MCF 10A (cell line): ENCODE measurements around the gene SGIP1. TPM values are rescaled to one million over a fixed set of nuclear protein-coding genes. Genes with fewer than 3 reads are reported as not detected.
"Not testable (repeated sequence)": the region's sequence is repeated elsewhere in the genome, so short reads cannot be mapped to it uniquely, and the experiment has no call there.

Experiments
- BruUV-seq: library from RNA; stranded (reverse); fragments of 400-500 nt; replicated peaks from 2 replicates; lab custom pipeline; 2021; lab: Mats Ljungman, UMichigan
- CTCF ChIA-PET: fragments of 300-600 bp; sonication (Branson Sonifier 250); formaldehyde crosslinking; extraction: SDS; loops from one replicate; lab custom pipeline; 2021; ENCODE audit warnings: antibody characterized with exemption, inconsistent platforms; lab: Yijun Ruan, JAX
- POLR2A ChIA-PET: fragments of 300-600, 350-650 bp; sonication (Branson Sonifier 250); formaldehyde crosslinking; extraction: SDS; loops from one replicate; lab custom pipeline; 2020; ENCODE audit warnings: antibody characterized with exemption, inconsistent platforms; lab: Yijun Ruan, JAX
- DNase-seq: peaks from one replicate; pipeline ENCODE4 v3.0.0-alpha.2; 2018; ENCODE audit not compliant: unreplicated experiment
- H3K27ac Mint-ChIP-seq: one replicate; pipeline ENCODE4 v1.8.0; 2022; ENCODE audit warnings: mild to moderate bottlenecking, low read depth, mixed read lengths; ENCODE audit not compliant: unreplicated experiment
- H3K27me3 Mint-ChIP-seq: one replicate; pipeline ENCODE4 v1.8.0; 2022; ENCODE audit warnings: mixed read lengths; ENCODE audit not compliant: insufficient read depth, unreplicated experiment
- H3K36me3 Mint-ChIP-seq: one replicate; pipeline ENCODE4 v1.8.0; 2022; ENCODE audit warnings: mild to moderate bottlenecking, moderate library complexity, mixed read lengths; ENCODE audit not compliant: insufficient read depth, unreplicated experiment
- H3K4me1 Mint-ChIP-seq: one replicate; pipeline ENCODE4 v1.8.0; 2022; ENCODE audit warnings: mixed read lengths; ENCODE audit not compliant: insufficient read depth, unreplicated experiment
- H3K4me3 Mint-ChIP-seq: one replicate; pipeline ENCODE4 v1.8.0; 2022; ENCODE audit warnings: mild to moderate bottlenecking, moderate library complexity, mixed read lengths; ENCODE audit not compliant: unreplicated experiment
- H3K9me3 Mint-ChIP-seq: one replicate; pipeline ENCODE4 v1.8.0; 2022; ENCODE audit warnings: mixed read lengths; ENCODE audit not compliant: unreplicated experiment
- CTCF ChIP-seq: fragments of 200-600 bp; IDR thresholded peaks from one replicate; pipeline ENCODE4 v1.8.0; 2022; ENCODE audit warnings: antibody characterized with exemption, mild to moderate bottlenecking; ENCODE audit not compliant: unreplicated experiment
- intact Hi-C: fragments of 100-400 bp; cut with micrococcal nuclease; formaldehyde crosslinking; loops from 2 replicates; pipeline ENCODE4 v1.14.1; 2022
- total RNA-seq: library from RNA; stranded (reverse); gene quantifications from 2 replicates; pipeline ENCODE4 v1.2.3, GENCODE V29; 2022

SGIP1 gene
- total RNA-seq, 1 experiment from 2014 or later = not detected

DNA sequence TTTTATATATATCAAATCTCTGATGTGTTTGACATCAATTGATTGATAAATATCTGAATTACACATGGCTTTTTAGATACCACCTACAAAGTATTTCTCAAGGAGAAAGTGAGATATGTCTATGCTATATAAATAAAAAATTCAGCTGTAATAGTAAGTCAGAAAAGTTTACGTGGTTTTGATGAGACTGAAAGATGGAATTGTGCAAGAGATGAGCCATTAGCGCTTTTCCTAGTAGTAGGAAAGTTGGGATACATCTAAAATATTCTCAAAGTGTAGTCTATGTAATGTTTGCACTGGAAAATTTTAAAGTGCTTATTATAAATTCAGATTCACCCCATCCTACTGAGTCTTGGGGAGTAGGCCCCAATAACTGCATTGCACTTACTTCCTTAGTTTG lies 49.1 kb downstream of the SGIP1 start:
- ChIA-PET POLR2A (interaction anchor here (1.9 kb wide), 1 partner anchor 9 kb away, joined by 4 read pairs; no protein-coding TSS in a partner anchor), CTCF (no interaction called here)
- H3K9me3 Mint-ChIP-seq = no peaks in the 10 kb centered on the region
- H3K27me3 Mint-ChIP-seq = no peaks in the 10 kb centered on the region
- intact Hi-C loops = no loop called here
- no peak for TF ChIP-seq CTCF
- BruUV-seq = no TSS peak
- peaks cover 5% of the 10 kb centered on the region for H3K4me1 Mint-ChIP-seq
- no peaks in the 10 kb centered on the region for H3K36me3 Mint-ChIP-seq
- DNase-seq = no peak
- no peak overlapping the region for H3K4me3 Mint-ChIP-seq
- no peak overlapping the region for H3K27ac Mint-ChIP-seq

DNA sequence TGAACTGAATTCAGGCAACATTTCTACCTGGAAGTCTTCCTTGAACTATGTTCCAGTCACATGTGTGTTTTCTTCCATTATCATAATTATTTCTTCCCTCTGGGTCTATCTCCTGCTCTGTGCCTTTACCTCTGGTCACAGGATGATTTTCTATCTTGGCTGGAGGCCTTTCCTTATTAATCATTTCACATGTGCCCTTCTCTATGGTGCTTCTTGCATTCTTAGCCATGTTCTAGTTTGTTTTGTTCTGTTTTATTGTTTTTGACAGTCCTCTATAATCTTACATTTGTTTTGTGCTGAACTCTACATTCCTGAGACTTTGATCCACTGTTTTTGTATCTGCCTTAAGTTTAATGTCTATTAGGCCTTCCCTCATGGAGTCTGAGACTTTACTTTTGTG lies 51.0 kb downstream of the SGIP1 start:
- POLR2A ChIA-PET = interaction anchor here (1.9 kb wide), 1 partner anchor 11 kb away, joined by 4 read pairs; no protein-coding TSS in a partner anchor
- no peak overlapping the region for H3K27ac Mint-ChIP-seq
- CTCF ChIA-PET = no interaction called here

DNA sequence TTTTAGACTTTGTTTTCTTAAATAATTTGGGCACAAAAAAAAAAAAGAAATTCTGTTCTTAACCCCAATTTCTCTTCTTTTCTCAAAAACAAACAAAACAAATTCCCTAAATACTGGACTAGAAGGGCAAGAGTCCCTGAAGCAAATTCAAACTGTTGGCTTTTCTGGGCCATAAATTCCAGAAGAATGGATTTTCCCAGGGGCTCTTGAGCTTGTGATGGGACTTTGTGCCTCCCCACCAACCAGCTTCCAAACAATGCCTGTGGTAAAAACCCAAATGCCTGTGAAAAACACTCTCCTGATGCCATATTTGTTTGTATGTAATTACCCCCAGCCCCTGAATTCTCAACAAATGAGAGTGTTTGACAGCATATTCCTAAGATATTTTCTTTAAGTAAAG lies 55.4 kb downstream of the SGIP1 start:
- DNase-seq = no peak
- no TSS peak for BruUV-seq
- TF ChIP-seq CTCF = no peak
- ChIA-PET POLR2A (no interaction called here), CTCF (interaction anchor here (0.8 kb wide), 1 partner anchor 17 kb away, joined by 7 read pairs; no protein-coding TSS in a partner anchor)
- intact Hi-C loops = no loop called here
- Mint-ChIP-seq H3K27ac (no peak overlapping the region), H3K27me3 (no peaks in the 10 kb centered on the region), H3K4me1 (peaks cover 5% of the 10 kb centered on the region), H3K9me3 (no peaks in the 10 kb centered on the region), H3K36me3 (no peaks in the 10 kb centered on the region), H3K4me3 (no peak overlapping the region)

More for the DNA sequence above, 51.0 kb downstream of the SGIP1 start:
- peaks cover 5% of the 10 kb centered on the region for H3K4me1 Mint-ChIP-seq
- H3K27me3 Mint-ChIP-seq = no peaks in the 10 kb centered on the region
- DNase-seq = no peak
- H3K36me3 Mint-ChIP-seq = no peaks in the 10 kb centered on the region
- no peaks in the 10 kb centered on the region for H3K9me3 Mint-ChIP-seq
- intact Hi-C loops = no loop called here
- TF ChIP-seq CTCF = no peak
- H3K4me3 Mint-ChIP-seq = no peak overlapping the region
- BruUV-seq = no TSS peak

DNA sequence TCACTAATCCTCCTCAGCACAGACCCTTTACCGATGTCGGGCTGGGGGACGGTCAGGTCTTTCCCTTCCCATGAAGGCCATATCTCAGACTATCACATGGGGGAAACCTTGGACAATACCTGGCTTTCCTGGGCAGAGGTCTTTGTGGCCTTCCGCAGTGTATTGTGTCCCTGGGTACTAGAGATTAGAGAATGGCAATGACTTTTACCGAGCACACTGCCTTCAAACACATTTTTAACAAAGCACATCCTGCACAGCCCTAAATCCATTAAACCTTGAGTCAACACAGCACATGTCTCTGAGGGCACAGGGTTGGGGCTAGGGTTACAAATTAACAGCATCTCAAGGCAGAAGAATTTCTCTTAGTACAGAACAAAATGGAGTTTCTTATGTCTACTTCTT lies 58.2 kb downstream of the SGIP1 start:
- not testable (repeated sequence) for BruUV-seq, H3K4me3 Mint-ChIP-seq

GRCh38 chr1:66596191-66596590 lies 62.2 kb downstream of the SGIP1 start:
- peaks cover 14% of the 10 kb centered on the region for H3K9me3 Mint-ChIP-seq

More for the DNA sequence above, 58.2 kb downstream of the SGIP1 start:
- POLR2A ChIA-PET, CTCF ChIA-PET, H3K36me3 Mint-ChIP-seq, H3K4me1 Mint-ChIP-seq, H3K27ac Mint-ChIP-seq, H3K27me3 Mint-ChIP-seq, intact Hi-C loops, DNase-seq: not testable (repeated sequence)
- H3K9me3 Mint-ChIP-seq = peaks cover 14% of the 10 kb centered on the region

More at GRCh38 chr1:66596191-66596590, 62.2 kb downstream of the SGIP1 start:
- intact Hi-C loops = no loop called here
- ChIA-PET CTCF (no interaction called here), POLR2A (no interaction called here)
- Mint-ChIP-seq H3K27ac (no peak overlapping the region), H3K27me3 (no peaks in the 10 kb centered on the region), H3K4me1 (peaks cover 14% of the 10 kb centered on the region), H3K4me3 (no peak overlapping the region), H3K36me3 (no peaks in the 10 kb centered on the region)
- no peak for DNase-seq
- no peak for TF ChIP-seq CTCF
- no TSS peak for BruUV-seq
